HG03571 (cell line): ENCODE results near the gene ZNF560.
"Not testable (repeated sequence)": the region's sequence is repeated elsewhere in the genome, so short reads cannot be mapped to it uniquely, and the experiment has no call there.

Experiments used
- ATAC-seq: cut with Tn5 transposase; IDR thresholded peaks from one replicate; pipeline ENCODE4 v1.9.1; 2021; ENCODE audit not compliant: unreplicated experiment

ZNF560 gene

GRCh38 chr19:9498183-9498902, at the start of gene ZNF560:
Gene ZNF560 (minus strand): TSS chr19:9498616. CDS start chr19:9475313, 23,303 bp downstream.
- ATAC-seq: no peak

- no peak for ATAC-seq
Measured at GRCh38 chr19:9547870-9548269, 49.5 kb upstream of the ZNF560 start.

- ATAC-seq: not testable (repeated sequence)
Measured at GRCh38 chr19:9541281-9541680, 42.9 kb upstream of the ZNF560 start.

- not testable (repeated sequence) for ATAC-seq
Measured at GRCh38 chr19:9539921-9540320, 41.5 kb upstream of the ZNF560 start.

- not testable (repeated sequence) for ATAC-seq
Measured at GRCh38 chr19:9539201-9539600, 40.8 kb upstream of the ZNF560 start.

GRCh38 chr19:9538183-9539058, 40.0 kb upstream of the ZNF560 start, which contains the start of gene ZNF426:
Gene ZNF426 (minus strand): TSS chr19:9538645. CDS start chr19:9536232, 2,413 bp downstream.
- ATAC-seq: no peak

- ATAC-seq: no peak
Measured at GRCh38 chr19:9535934-9536333, 37.5 kb upstream of the ZNF560 start.

GRCh38 chr19:9531933-9532332, 33.5 kb upstream of the ZNF560 start:
- no peak for ATAC-seq

- ATAC-seq: no peak
Measured at GRCh38 chr19:9528757-9529336, 30.4 kb upstream of the ZNF560 start.

- ATAC-seq: no peak
Measured at GRCh38 chr19:9523885-9524474, 25.6 kb upstream of the ZNF560 start.

GRCh38 chr19:9507285-9507684, 8.9 kb upstream of the ZNF560 start:
- no peak for ATAC-seq

GRCh38 chr19:9500796-9501195, 2.4 kb upstream of the ZNF560 start:
- no peak for ATAC-seq

- no peak for ATAC-seq
Measured at GRCh38 chr19:9494096-9494495, 4.3 kb downstream of the ZNF560 start.

- no peak for ATAC-seq
Measured at GRCh38 chr19:9487016-9487415, 11.4 kb downstream of the ZNF560 start.

GRCh38 chr19:9485140-9485539, 13.3 kb downstream of the ZNF560 start:
- no peak for ATAC-seq

- ATAC-seq: no peak
Measured at GRCh38 chr19:9474975-9475374, 23.4 kb downstream of the ZNF560 start.

GRCh38 chr19:9467161-9467560, 31.3 kb downstream of the ZNF560 start:
- no peak for ATAC-seq

GRCh38 chr19:9461938-9462337, 36.5 kb downstream of the ZNF560 start:
- no peak for ATAC-seq

GRCh38 chr19:9456018-9456689, 42.3 kb downstream of the ZNF560 start:
- ATAC-seq: no peak

GRCh38 chr19:9453953-9454352, 44.5 kb downstream of the ZNF560 start:
- no peak for ATAC-seq

GRCh38 chr19:9445037-9445436, 53.4 kb downstream of the ZNF560 start:
- no peak for ATAC-seq
